HEK293 (cell line): ENCODE measurements around the gene LARP1B.
A peak's percentile ranks its signal among the peaks of the same experiment; 100 is the strongest.

Source experiments
- CTCF ChIA-PET: fragments of 350-600 bp; formaldehyde crosslinking; extraction: SDS; loops from one replicate; lab custom pipeline; 2021; ENCODE audit warnings: antibody characterized with exemption; lab: Yijun Ruan, JAX
- POLR2A ChIA-PET: fragments of 300-600 bp; formaldehyde crosslinking; extraction: SDS; loops from one replicate; lab custom pipeline; 2020; ENCODE audit warnings: antibody characterized with exemption, inconsistent platforms; lab: Yijun Ruan, JAX
- H3K27ac ChIP-seq: fragments of 200-500 bp; sonication (Bioruptor generic); 2 replicates; pipeline ENCODE4 v1.5.1; 2014; ENCODE audit warnings: low read depth, low read length, control low read depth, inconsistent platforms; ENCODE audit errors: extremely low read depth
- H3K36me3 ChIP-seq, 2 experiments: fragments of 200-500 bp in 1 of 2; sonication (Bioruptor generic) in 1 of 2; 1 replicate in 1 of 2; 2 replicates in 1 of 2; pipeline ENCODE4 v1.5.1; 2014 to 2017; ENCODE audit warnings: inconsistent platforms in 2 of 2, low read length in 2 of 2; ENCODE audit not compliant: control insufficient read depth in 2 of 2, insufficient read depth in 1 of 2
- H3K4me1 ChIP-seq: fragments of 200-500 bp; sonication (Bioruptor generic); 2 replicates; pipeline ENCODE4 v1.5.1; 2014; ENCODE audit warnings: mild to moderate bottlenecking, low read length, inconsistent platforms; ENCODE audit not compliant: control insufficient read depth, insufficient read depth
- H3K4me3 ChIP-seq: 2 replicates; pipeline ENCODE4 v1.5.1; 2011; ENCODE audit warnings: low read depth, mild to moderate bottlenecking, control low read depth, low read length, moderate library complexity
- H3K9me3 ChIP-seq: fragments of 200-500 bp; sonication (Bioruptor generic); 2 replicates; pipeline ENCODE4 v1.5.1; 2014; ENCODE audit warnings: low read depth, low read length, inconsistent platforms; ENCODE audit not compliant: control insufficient read depth, insufficient read depth
- AEBP2 ChIP-seq: fragments of 450-650 bp; formaldehyde crosslinking; IDR thresholded peaks from 2 replicates; pipeline ENCODE4 v1.5.1; 2016; ENCODE audit warnings: missing biosample characterization, missing genetic modification characterization, borderline replicate concordance
- KLF10 ChIP-seq: fragments of 450-650 bp; IDR thresholded peaks from 2 replicates; pipeline ENCODE4 v1.5.1; 2018; ENCODE audit warnings: missing biosample characterization, mild to moderate bottlenecking, missing genetic modification characterization
- KLF17 ChIP-seq: fragments of 450-650 bp; formaldehyde crosslinking; IDR thresholded peaks from 2 replicates; pipeline ENCODE4 v1.5.1; 2016; ENCODE audit warnings: missing biosample characterization, missing genetic modification characterization
- TRIM28 ChIP-seq: IDR thresholded peaks from 2 replicates; pipeline ENCODE4 v1.6.1; 2011; ENCODE audit warnings: low read length, control low read depth, borderline replicate concordance
- ZBTB48 ChIP-seq: fragments of 450-650 bp; formaldehyde crosslinking; IDR thresholded peaks from 2 replicates; pipeline ENCODE4 v1.5.1; 2016; ENCODE audit warnings: missing biosample characterization, missing genetic modification characterization
- ZBTB6 ChIP-seq: fragments of 450-650 bp; formaldehyde crosslinking; IDR thresholded peaks from 2 replicates; pipeline ENCODE4 v1.5.1; 2017; ENCODE audit warnings: missing biosample characterization, missing genetic modification characterization
- ZFHX2 ChIP-seq: fragments of 450-650 bp; formaldehyde crosslinking; conservative IDR thresholded peaks from 2 replicates; pipeline ENCODE4 v1.5.1; 2016; ENCODE audit warnings: missing biosample characterization, missing genetic modification characterization
- ZFP41 ChIP-seq: fragments of 450-650 bp; formaldehyde crosslinking; IDR thresholded peaks from 2 replicates; pipeline ENCODE4 v1.5.1; 2016; ENCODE audit warnings: missing biosample characterization, missing genetic modification characterization, borderline replicate concordance
- ZNF138 ChIP-seq: fragments of 450-650 bp; formaldehyde crosslinking; IDR thresholded peaks from 2 replicates; pipeline ENCODE4 v1.5.1; 2016; ENCODE audit warnings: missing biosample characterization, missing genetic modification characterization, borderline replicate concordance
- ZNF184 ChIP-seq: fragments of 450-650 bp; IDR thresholded peaks from 2 replicates; pipeline ENCODE4 v1.5.1; 2018; ENCODE audit warnings: missing biosample characterization, mild to moderate bottlenecking, missing genetic modification characterization
- ZNF223 ChIP-seq: fragments of 450-650 bp; formaldehyde crosslinking; IDR thresholded peaks from 2 replicates; pipeline ENCODE4 v1.5.1; 2016; ENCODE audit warnings: missing biosample characterization, missing genetic modification characterization
- ZNF24 ChIP-seq: fragments of 450-650 bp; formaldehyde crosslinking; IDR thresholded peaks from 2 replicates; pipeline ENCODE4 v1.5.1; 2016; ENCODE audit warnings: missing biosample characterization, missing genetic modification characterization
- ZNF280D ChIP-seq: fragments of 450-650 bp; formaldehyde crosslinking; IDR thresholded peaks from 2 replicates; pipeline ENCODE4 v1.5.1; 2016; ENCODE audit warnings: missing biosample characterization, missing genetic modification characterization
- ZNF354C ChIP-seq: fragments of 450-650 bp; formaldehyde crosslinking; IDR thresholded peaks from 2 replicates; pipeline ENCODE4 v1.5.1; 2016; ENCODE audit warnings: missing biosample characterization, missing genetic modification characterization, low read depth, borderline replicate concordance
- ZNF394 ChIP-seq: fragments of 450-650 bp; formaldehyde crosslinking; IDR thresholded peaks from 2 replicates; pipeline ENCODE4 v1.5.1; 2016; ENCODE audit warnings: missing biosample characterization, missing genetic modification characterization, mild to moderate bottlenecking, moderate library complexity, borderline replicate concordance
- ZNF398 ChIP-seq: fragments of 450-650 bp; formaldehyde crosslinking; IDR thresholded peaks from 2 replicates; pipeline ENCODE4 v1.5.1; 2017; ENCODE audit warnings: missing biosample characterization, missing genetic modification characterization
- ZNF510 ChIP-seq: fragments of 450-650 bp; formaldehyde crosslinking; IDR thresholded peaks from 2 replicates; pipeline ENCODE4 v1.5.1; 2018; ENCODE audit warnings: mild to moderate bottlenecking, missing genetic modification characterization, missing biosample characterization; ENCODE audit not compliant: insufficient replicate concordance
- ZNF521 ChIP-seq: fragments of 450-650 bp; formaldehyde crosslinking; IDR thresholded peaks from 2 replicates; pipeline ENCODE4 v1.5.1; 2017; ENCODE audit warnings: missing biosample characterization, mild to moderate bottlenecking, missing genetic modification characterization
- ZNF558 ChIP-seq: fragments of 450-650 bp; formaldehyde crosslinking; IDR thresholded peaks from 2 replicates; pipeline ENCODE4 v1.5.1; 2016; ENCODE audit warnings: missing biosample characterization, missing genetic modification characterization
- ZNF580 ChIP-seq: fragments of 450-650 bp; formaldehyde crosslinking; IDR thresholded peaks from 2 replicates; pipeline ENCODE4 v1.5.1; 2016; ENCODE audit warnings: missing biosample characterization, missing genetic modification characterization
- ZNF610 ChIP-seq: fragments of 450-650 bp; formaldehyde crosslinking; IDR thresholded peaks from 2 replicates; pipeline ENCODE4 v1.5.1; 2016; ENCODE audit warnings: missing biosample characterization, missing genetic modification characterization, borderline replicate concordance
- ZNF621 ChIP-seq: fragments of 450-650 bp; formaldehyde crosslinking; IDR thresholded peaks from 2 replicates; pipeline ENCODE4 v1.5.1; 2017; ENCODE audit warnings: missing biosample characterization, missing genetic modification characterization
- ZNF629 ChIP-seq: fragments of 450-650 bp; formaldehyde crosslinking; IDR thresholded peaks from 2 replicates; pipeline ENCODE4 v1.5.1; 2017; ENCODE audit warnings: missing biosample characterization, missing genetic modification characterization
- ZNF785 ChIP-seq: fragments of 450-650 bp; formaldehyde crosslinking; IDR thresholded peaks from 2 replicates; pipeline ENCODE4 v1.5.1; 2016; ENCODE audit warnings: missing biosample characterization, missing genetic modification characterization
- ZNF792 ChIP-seq: fragments of 450-650 bp; formaldehyde crosslinking; IDR thresholded peaks from 2 replicates; pipeline ENCODE4 v1.5.1; 2016; ENCODE audit warnings: missing biosample characterization, missing genetic modification characterization
- TF ChIP-seq, protein P1 (sequence below): fragments of 450-650 bp; formaldehyde crosslinking; IDR thresholded peaks from 2 replicates; pipeline ENCODE4 v1.5.1; 2016; ENCODE audit warnings: missing biosample characterization, missing genetic modification characterization

LARP1B gene

DNA sequence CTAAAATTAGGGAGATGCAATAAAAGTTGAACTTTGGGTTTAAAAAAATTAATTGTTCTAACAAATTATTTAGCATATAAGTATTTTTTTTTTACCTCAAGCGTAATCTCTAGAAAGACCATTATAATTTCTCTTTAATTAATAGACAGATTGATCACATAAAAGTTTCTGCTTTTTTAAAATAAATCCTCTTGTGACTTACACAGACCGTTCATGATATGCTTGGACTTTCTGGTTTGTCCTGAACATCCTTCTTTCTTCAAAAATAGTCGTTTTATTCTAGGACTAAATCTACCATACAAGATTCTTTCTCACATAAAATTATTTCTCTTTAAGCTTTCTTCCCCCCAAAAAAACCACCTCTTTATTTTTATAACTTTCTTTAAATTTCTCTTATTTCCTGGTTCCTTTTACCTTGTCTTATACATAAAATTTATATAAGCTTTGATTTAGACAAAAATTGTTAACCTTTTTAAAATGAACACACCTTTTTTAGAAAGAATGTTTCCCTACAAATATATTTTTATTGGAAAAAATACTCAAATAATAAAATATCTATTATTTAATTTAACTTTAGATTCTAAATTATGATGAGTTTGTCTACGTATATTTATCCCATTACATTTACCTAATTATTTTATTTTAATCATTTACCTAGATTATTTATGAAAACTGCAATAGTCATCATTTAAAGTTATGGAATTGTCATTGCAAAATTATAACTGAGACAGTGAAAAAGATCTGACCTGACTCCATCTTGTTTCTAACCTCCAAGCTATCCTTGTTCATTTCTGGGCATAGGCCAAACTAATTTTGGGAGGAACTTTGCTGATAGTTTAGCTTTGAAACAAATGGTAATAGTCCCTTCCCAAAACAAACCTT lies 188.9 kb downstream of the LARP1B start (continued):
- TF ChIP-seq ZNF223 (tag by site-specific recombination) (no peak), ZNF354C (tag by site-specific recombination) (no peak), ZBTB48 (tag by site-specific recombination) (no peak), ZNF785 (no peak), ZFP41 (tag by site-specific recombination) (no peak), ZNF510 (peak; percentile 65), ZNF280D (peak; percentile 65; the same call in 1 of the 2 replicates), ZNF621 (tag by site-specific recombination) (no peak), ZNF521 (tag by site-specific recombination) (no peak), TRIM28 (peak; percentile 96), ZNF629 (tag by site-specific recombination) (no peak), ZBTB6 (tag by site-specific recombination) (no peak)

GRCh38 chr4:128255906-128256305 lies 194.8 kb downstream of the LARP1B start:
- Histone ChIP-seq H3K36me3 (no peaks in the 10 kb centered on the region), H3K4me1 (no peaks in the 10 kb centered on the region; the same call in 1 of the 2 replicates), H3K4me3 (no peak overlapping the region), H3K9me3 (no peaks in the 10 kb centered on the region), H3K27ac (no peak overlapping the region)
- CTCF ChIA-PET: interaction anchor here (0.6 kb wide), 1 partner anchor 290 kb away, joined by 3 read pairs; no protein-coding TSS in a partner anchor
- POLR2A ChIA-PET: no interaction called here
- TF ChIP-seq ZNF138 (tag by site-specific recombination): no peak
- no peak for TF ChIP-seq ZNF394 (tag by site-specific recombination)
- TF ChIP-seq ZFHX2: no peak
- no peak for TF ChIP-seq ZNF792
- no peak for TF ChIP-seq ZNF558
- TF ChIP-seq ZNF184 (tag by site-specific recombination): no peak
- TF ChIP-seq, protein P1, sequence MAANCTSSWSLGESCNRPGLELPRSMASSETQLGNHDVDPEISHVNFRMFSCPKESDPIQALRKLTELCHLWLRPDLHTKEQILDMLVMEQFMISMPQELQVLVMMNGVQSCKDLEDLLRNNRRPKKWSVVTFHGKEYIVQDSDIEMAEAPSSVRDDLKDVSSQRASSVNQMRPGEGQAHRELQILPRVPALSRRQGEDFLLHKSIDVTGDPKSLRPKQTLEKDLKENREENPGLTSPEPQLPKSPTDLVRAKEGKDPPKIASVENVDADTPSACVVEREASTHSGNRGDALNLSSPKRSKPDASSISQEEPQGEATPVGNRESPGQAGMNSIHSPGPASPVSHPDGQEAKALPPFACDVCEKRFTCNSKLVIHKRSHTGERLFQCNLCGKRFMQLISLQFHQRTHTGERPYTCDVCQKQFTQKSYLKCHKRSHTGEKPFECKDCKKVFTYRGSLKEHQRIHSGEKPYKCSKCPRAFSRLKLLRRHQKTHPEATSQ (tag by site-specific recombination): no peak
- no peak for TF ChIP-seq ZNF610 (tag by site-specific recombination)
- no peak for TF ChIP-seq ZNF398 (tag by site-specific recombination)
- TF ChIP-seq KLF17 (tag by site-specific recombination): no peak
- no peak for TF ChIP-seq ZNF24 (tag by site-specific recombination)
- no peak for TF ChIP-seq KLF10 (tag by site-specific recombination)
- TF ChIP-seq AEBP2 (tag by site-specific recombination): no peak
- TF ChIP-seq ZNF580: no peak
